HEK293T (cell line): ENCODE results near the gene DCP1B.

Source experiments
- CTCF ChIA-PET: fragments of 350-600 bp; formaldehyde crosslinking; extraction: SDS; loops from one replicate; lab custom pipeline; 2021; ENCODE audit warnings: antibody characterized with exemption, inconsistent platforms; lab: Yijun Ruan, JAX
- POLR2A ChIA-PET: fragments of 350-600 bp; formaldehyde crosslinking; extraction: SDS; loops from one replicate; lab custom pipeline; 2020; ENCODE audit warnings: antibody characterized with exemption, inconsistent platforms; lab: Yijun Ruan, JAX
- DNase-seq: peaks from one replicate; pipeline ENCODE4 v3.0.0; 2012; ENCODE audit warnings: mixed read lengths; ENCODE audit errors: extremely low spot score
- ARNT ChIP-seq: fragments of 450-650 bp; IDR thresholded peaks from 2 replicates; pipeline ENCODE4 v1.6.1; 2017; ENCODE audit warnings: mild to moderate bottlenecking
- BHLHE40 ChIP-seq: fragments of 450-650 bp; IDR thresholded peaks from 2 replicates; pipeline ENCODE4 v1.6.1; 2016; ENCODE audit warnings: mild to moderate bottlenecking, moderate library complexity, borderline replicate concordance
- CTBP1 ChIP-seq: fragments of 450-650 bp; IDR thresholded peaks from 2 replicates; pipeline ENCODE4 v1.6.1; 2016; ENCODE audit warnings: borderline replicate concordance
- ELF4 ChIP-seq: fragments of 450-650 bp; IDR thresholded peaks from 2 replicates; pipeline ENCODE4 v1.6.1; 2017; ENCODE audit warnings: antibody characterized with exemption
- FOXA1 ChIP-seq: fragments of 450-650 bp; IDR thresholded peaks from 2 replicates; pipeline ENCODE4 v1.6.1; 2016; ENCODE audit warnings: mild to moderate bottlenecking
- FOXK2 ChIP-seq: fragments of 450-650 bp; IDR thresholded peaks from 2 replicates; pipeline ENCODE4 v1.6.1; 2016; ENCODE audit warnings: mild to moderate bottlenecking
- FOXM1 ChIP-seq: fragments of 450-650 bp; IDR thresholded peaks from 2 replicates; pipeline ENCODE4 v1.6.1; 2017; ENCODE audit warnings: mild to moderate bottlenecking, borderline replicate concordance
- HDGF ChIP-seq: fragments of 450-650 bp; IDR thresholded peaks from 2 replicates; pipeline ENCODE4 v1.6.1; 2017; ENCODE audit warnings: antibody characterized with exemption, borderline replicate concordance
- L3MBTL2 ChIP-seq: fragments of 450-650 bp; conservative IDR thresholded peaks from 2 replicates; pipeline ENCODE4 v1.6.1; 2016; ENCODE audit warnings: mild to moderate bottlenecking
- LEF1 ChIP-seq: fragments of 450-650 bp; IDR thresholded peaks from 2 replicates; pipeline ENCODE4 v1.6.1; 2017; ENCODE audit warnings: mild to moderate bottlenecking, borderline replicate concordance
- NFRKB ChIP-seq: fragments of 450-650 bp; IDR thresholded peaks from 2 replicates; pipeline ENCODE4 v1.6.1; 2016; ENCODE audit warnings: mild to moderate bottlenecking, moderate library complexity
- PKNOX1 ChIP-seq: fragments of 450-650 bp; IDR thresholded peaks from 2 replicates; pipeline ENCODE4 v1.6.1; 2016
- SP1 ChIP-seq: fragments of 450-650 bp; IDR thresholded peaks from 2 replicates; pipeline ENCODE4 v1.6.1; 2017
- SUZ12 ChIP-seq: fragments of 450-650 bp; IDR thresholded peaks from 2 replicates; pipeline ENCODE4 v1.6.1; 2016; ENCODE audit warnings: mild to moderate bottlenecking
- TARDBP ChIP-seq: fragments of 450-650 bp; IDR thresholded peaks from 2 replicates; pipeline ENCODE4 v1.6.1; 2016
- ZNF384 ChIP-seq: fragments of 450-650 bp; IDR thresholded peaks from 2 replicates; pipeline ENCODE4 v1.6.1; 2016

DCP1B gene

GRCh38 chr12:1966561-1967226 lies 37.6 kb downstream of the DCP1B start:
- CTCF ChIA-PET = interaction anchor here (0.7 kb wide), 1 partner anchor 27 kb away, joined by 3 read pairs; no protein-coding TSS in a partner anchor
- POLR2A ChIA-PET = no interaction called here
- TF ChIP-seq HDGF (no peak), ELF4 (no peak), FOXA1 (no peak), SP1 (no peak), NFRKB (no peak), LEF1 (no peak), PKNOX1 (no peak), ZNF384 (no peak), TARDBP (no peak), L3MBTL2 (no peak), ARNT (no peak), CTBP1 (no peak), FOXM1 (no peak), BHLHE40 (no peak)
- no peak for DNase-seq

GRCh38 chr12:1965916-1966315 lies 38.3 kb downstream of the DCP1B start:
- ChIA-PET POLR2A (no interaction called here), CTCF (interaction anchor here (0.7 kb wide), 1 partner anchor 26 kb away, joined by 3 read pairs; no protein-coding TSS in a partner anchor)
- no peak for DNase-seq
- TF ChIP-seq PKNOX1 (no peak), SUZ12 (no peak), BHLHE40 (no peak), CTBP1 (no peak), L3MBTL2 (no peak), HDGF (no peak), LEF1 (no peak), TARDBP (no peak), FOXK2 (no peak), ARNT (no peak), ELF4 (no peak)

- TF ChIP-seq HDGF (no peak), ELF4 (no peak), PKNOX1 (no peak), LEF1 (no peak)
- no peak for DNase-seq
- CTCF ChIA-PET = interaction anchor here (0.9 kb wide), 1 partner anchor 22 kb away, joined by 5 read pairs; no protein-coding TSS in a partner anchor
- POLR2A ChIA-PET = no interaction called here
These were observed 41.9 kb downstream of the DCP1B start for GRCh38 chr12:1962051-1963020.

- no peak for DNase-seq
- ChIA-PET POLR2A (no interaction called here), CTCF (interaction anchor here (0.6 kb wide), 1 partner anchor 77 kb away, joined by 3 read pairs; no protein-coding TSS in a partner anchor)
- TF ChIP-seq LEF1 = no peak
- no peak for TF ChIP-seq PKNOX1
- no peak for TF ChIP-seq HDGF
- no peak for TF ChIP-seq ARNT
- no peak for TF ChIP-seq TARDBP
- TF ChIP-seq ZNF384 = no peak
- no peak for TF ChIP-seq SUZ12
These were observed 47.5 kb downstream of the DCP1B start for GRCh38 chr12:1956716-1957115.

GRCh38 chr12:1949771-1950470 lies 54.3 kb downstream of the DCP1B start:
- DNase-seq = no peak
- TF ChIP-seq BHLHE40 (no peak), FOXM1 (no peak)
- ChIA-PET POLR2A (no interaction called here), CTCF (interaction anchor here (1.8 kb wide), 1 partner anchor 10 kb away, joined by 6 read pairs; no protein-coding TSS in a partner anchor)
